Natural killer cell treated with Interleukin-12 subunit alpha and Interleukin-12 subunit beta and Interleukin-15 and Interleukin-18, amount 100 ng/mL, for 72 hours (primary cell): ENCODE data around the gene FETUB. TPM values are rescaled to one million over a fixed set of nuclear protein-coding genes. Genes with fewer than 3 reads are reported as not detected.

Source experiments
- ATAC-seq, 2 donors: fragments of 150-1000 bp; cut with Tn5 transposase in 1 of 2; sonication (Bioruptor Pico), chemical (Tn5 transposase) in 1 of 2; 2 replicates each; pipeline ENCODE4 v1.10.0; 2021
- DNase-seq: peaks from one replicate; pipeline ENCODE4 v3.0.0; 2022; ENCODE audit warnings: low spot score
- H3K27ac Mint-ChIP-seq, 2 donors: 1 replicate in 1 of 2; 2 replicates in 1 of 2; pipeline ENCODE4 v1.8.0; 2022; ENCODE audit warnings: mixed read lengths in 2 of 2, mild to moderate bottlenecking in 1 of 2, moderate library complexity in 1 of 2
- H3K27me3 Mint-ChIP-seq, 2 donors: 1 replicate in 1 of 2; 2 replicates in 1 of 2; pipeline ENCODE4 v1.8.0; 2022; ENCODE audit warnings: mixed read lengths in 2 of 2
- H3K36me3 Mint-ChIP-seq: one replicate; pipeline ENCODE4 v1.8.0; 2022; ENCODE audit warnings: mixed read lengths
- H3K4me1 Mint-ChIP-seq, 2 donors: 1 replicate in 1 of 2; 2 replicates in 1 of 2; pipeline ENCODE4 v1.8.0; 2022; ENCODE audit warnings: low read depth in 2 of 2, mixed read lengths in 2 of 2, mild to moderate bottlenecking in 1 of 2
- H3K4me3 Mint-ChIP-seq: one replicate; pipeline ENCODE4 v1.8.0; 2022; ENCODE audit warnings: mixed read lengths
- H3K9me3 Mint-ChIP-seq: 2 replicates; pipeline ENCODE4 v1.8.0; 2022; ENCODE audit warnings: mixed read lengths
- total RNA-seq, 2 donors: library from RNA; stranded (reverse); gene quantifications; one replicate each; pipeline ENCODE4 v1.2.3, GENCODE V29; 2022

FETUB gene
- total RNA-seq, 2 donors from 2014 or later = not detected

GRCh38 chr3:186636536-186636935 lies 3.7 kb upstream of the FETUB start:
- DNase-seq = no peak
- no peak for ATAC-seq
- H3K4me3 Mint-ChIP-seq = no peak overlapping the region
- no peaks in the 10 kb centered on the region for H3K4me1 Mint-ChIP-seq
- no peaks in the 10 kb centered on the region for H3K36me3 Mint-ChIP-seq
- no peaks in the 10 kb centered on the region for H3K9me3 Mint-ChIP-seq
- H3K27ac Mint-ChIP-seq = no peak overlapping the region
- peaks cover 11 to 34% of the 10 kb centered on the region in 2 donors for H3K27me3 Mint-ChIP-seq

- no peak for ATAC-seq
- H3K4me3 Mint-ChIP-seq = no peak overlapping the region
Observed at GRCh38 chr3:186637686-186638085, 2.5 kb upstream of the FETUB start.

GRCh38 chr3:186638259-186638658 lies 1.9 kb upstream of the FETUB start:
- Mint-ChIP-seq H3K4me1 (peaks cover 6 to 7% of the 10 kb centered on the region in 2 donors), H3K27me3 (peaks cover 27 to 40% of the 10 kb centered on the region in 2 donors), H3K27ac (no peak overlapping the region), H3K4me3 (no peak overlapping the region), H3K9me3 (no peaks in the 10 kb centered on the region), H3K36me3 (no peaks in the 10 kb centered on the region)
- DNase-seq (no peak), ATAC-seq (no peak)

More at GRCh38 chr3:186637686-186638085, 2.5 kb upstream of the FETUB start:
- peaks cover 1 to 2% of the 10 kb centered on the region in 2 donors for H3K4me1 Mint-ChIP-seq
- H3K9me3 Mint-ChIP-seq = no peaks in the 10 kb centered on the region
- peaks cover 21 to 35% of the 10 kb centered on the region in 2 donors for H3K27me3 Mint-ChIP-seq
- H3K27ac Mint-ChIP-seq = no peak overlapping the region
- no peaks in the 10 kb centered on the region for H3K36me3 Mint-ChIP-seq
- no peak for DNase-seq

DNA sequence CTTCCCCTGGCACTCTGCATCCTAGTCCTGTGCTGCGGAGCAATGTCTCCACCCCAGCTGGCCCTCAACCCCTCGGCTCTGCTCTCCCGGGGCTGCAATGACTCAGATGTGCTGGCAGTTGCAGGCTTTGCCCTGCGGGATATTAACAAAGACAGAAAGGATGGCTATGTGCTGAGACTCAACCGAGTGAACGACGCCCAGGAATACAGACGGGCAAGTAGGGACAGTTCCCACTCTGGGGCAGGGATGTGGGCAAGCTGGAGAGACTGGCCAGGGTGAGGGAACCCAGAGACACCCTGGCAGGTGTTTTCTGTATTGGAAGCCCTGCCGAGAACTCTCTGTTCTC lies 247 bp downstream of the FETUB start:
- Mint-ChIP-seq H3K4me3 (no peak overlapping the region), H3K27me3 (peaks cover 28 to 39% of the 10 kb centered on the region in 2 donors)
- ATAC-seq = no peak

DNA sequence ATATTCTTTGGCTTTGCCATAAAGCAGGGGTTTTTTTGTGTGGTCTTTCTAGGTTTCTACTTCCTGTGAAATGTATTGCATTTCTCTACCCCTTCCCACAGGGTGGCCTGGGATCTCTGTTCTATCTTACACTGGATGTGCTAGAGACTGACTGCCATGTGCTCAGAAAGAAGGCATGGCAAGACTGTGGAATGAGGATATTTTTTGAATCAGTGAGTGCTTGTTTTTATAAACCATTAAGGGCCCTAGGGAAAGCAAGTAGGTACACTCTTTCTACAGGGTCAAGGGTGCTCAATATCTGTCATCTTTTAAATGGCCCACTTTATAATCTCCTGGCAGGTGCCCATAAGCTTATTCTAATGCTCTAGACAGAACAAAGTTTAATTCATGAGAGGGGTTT lies 730 bp downstream of the FETUB start:
- H3K4me1 Mint-ChIP-seq = peaks cover 9 to 14% of the 10 kb centered on the region in 2 donors
- no peaks in the 10 kb centered on the region for H3K36me3 Mint-ChIP-seq
- H3K4me3 Mint-ChIP-seq = no peak overlapping the region
- ATAC-seq (no peak), DNase-seq (no peak)
- H3K27ac Mint-ChIP-seq = no peak overlapping the region
- H3K9me3 Mint-ChIP-seq = no peaks in the 10 kb centered on the region
- H3K27me3 Mint-ChIP-seq = peaks cover 28 to 41% of the 10 kb centered on the region in 2 donors

More for the DNA sequence above, 247 bp downstream of the FETUB start:
- H3K9me3 Mint-ChIP-seq = no peaks in the 10 kb centered on the region
- H3K36me3 Mint-ChIP-seq = no peaks in the 10 kb centered on the region
- peaks cover 9 to 14% of the 10 kb centered on the region in 2 donors for H3K4me1 Mint-ChIP-seq
- H3K27ac Mint-ChIP-seq = no peak overlapping the region
- no peak for DNase-seq

DNA sequence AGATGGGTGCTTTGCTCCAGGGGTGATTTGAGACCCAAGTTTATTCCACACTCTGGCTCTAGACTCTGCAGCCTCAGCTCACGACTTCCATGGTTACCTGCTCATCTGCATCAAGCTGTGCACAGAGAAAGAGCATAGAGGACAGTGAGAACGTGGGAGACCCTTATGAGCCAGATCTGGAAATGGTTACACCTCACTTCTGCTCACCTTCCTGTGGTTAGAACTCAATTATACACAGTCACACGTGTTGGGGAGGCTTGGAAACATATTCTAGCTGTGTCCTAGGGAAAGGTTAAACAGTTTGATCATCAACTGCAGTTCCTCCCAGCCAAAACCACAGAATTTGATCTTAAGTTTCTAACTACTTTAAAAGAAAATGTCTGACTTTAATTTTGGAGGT lies 1.8 kb downstream of the FETUB start:
- no peaks in the 10 kb centered on the region for H3K9me3 Mint-ChIP-seq
- H3K36me3 Mint-ChIP-seq = no peaks in the 10 kb centered on the region
- no peak for ATAC-seq
- H3K27ac Mint-ChIP-seq = no peak overlapping the region
- H3K27me3 Mint-ChIP-seq = peaks cover 33 to 40% of the 10 kb centered on the region in 2 donors
- no peak overlapping the region for H3K4me3 Mint-ChIP-seq
- H3K4me1 Mint-ChIP-seq = peaks cover 9 to 17% of the 10 kb centered on the region in 2 donors
- no peak for DNase-seq

DNA sequence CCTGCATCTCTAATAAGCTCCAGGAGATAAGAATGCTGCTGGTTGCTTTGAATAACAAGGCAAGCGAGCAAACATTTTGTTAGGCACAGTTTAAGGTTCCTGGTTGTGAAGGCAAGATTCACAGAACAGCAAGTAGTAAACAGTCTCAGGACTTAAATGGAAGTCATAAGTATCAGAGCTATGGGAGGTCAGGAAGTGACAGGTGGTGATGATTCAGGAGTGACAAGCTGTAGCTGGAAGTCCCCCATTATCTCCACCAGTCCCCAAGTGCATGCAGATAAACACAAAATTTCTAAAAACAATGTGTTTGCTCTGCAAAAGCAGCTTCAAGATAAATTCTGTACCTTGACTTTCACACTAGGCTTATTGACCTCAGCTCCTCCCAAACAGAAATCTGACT lies 3.3 kb downstream of the FETUB start:
- no peaks in the 10 kb centered on the region for H3K36me3 Mint-ChIP-seq
- peaks cover 33 to 37% of the 10 kb centered on the region in 2 donors for H3K27me3 Mint-ChIP-seq
- no peak for DNase-seq
- ATAC-seq = peak; percentile 76 to 78
- H3K4me1 Mint-ChIP-seq = peaks cover 9 to 20% of the 10 kb centered on the region in 2 donors
- H3K27ac Mint-ChIP-seq = no peak overlapping the region
- H3K9me3 Mint-ChIP-seq = no peaks in the 10 kb centered on the region
- H3K4me3 Mint-ChIP-seq = no peak overlapping the region

- Mint-ChIP-seq H3K36me3 (no peaks in the 10 kb centered on the region), H3K27me3 (peaks cover 30 to 33% of the 10 kb centered on the region in 2 donors), H3K27ac (peak overlapping the region in 1 of 2 donors; percentile 33), H3K4me3 (no peak overlapping the region), H3K9me3 (no peaks in the 10 kb centered on the region), H3K4me1 (peaks cover 9 to 20% of the 10 kb centered on the region in 2 donors)
- no peak for ATAC-seq
- DNase-seq = no peak
Observed at GRCh38 chr3:186644683-186645082, 4.5 kb downstream of the FETUB start.

DNA sequence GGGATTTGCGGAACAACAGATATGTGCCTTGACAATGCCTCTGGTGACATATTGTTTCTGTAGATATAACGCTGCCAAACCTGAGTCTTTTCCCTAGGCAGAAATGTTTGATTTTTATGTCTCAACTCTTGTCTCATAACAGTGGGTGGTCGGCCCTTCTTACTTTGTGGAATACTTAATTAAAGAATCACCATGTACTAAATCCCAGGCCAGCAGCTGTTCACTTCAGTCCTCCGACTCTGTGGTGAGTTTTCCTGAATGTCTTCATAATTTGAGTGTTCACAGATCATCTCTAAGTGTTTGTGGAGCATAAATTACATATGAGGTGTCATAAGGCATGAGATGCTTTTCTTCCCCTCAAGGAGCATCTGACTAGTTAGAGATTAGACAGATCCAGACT lies 5.9 kb downstream of the FETUB start:
- Mint-ChIP-seq H3K27ac (no peak overlapping the region), H3K27me3 (peaks cover 23 to 25% of the 10 kb centered on the region in 2 donors), H3K36me3 (no peaks in the 10 kb centered on the region), H3K4me3 (no peak overlapping the region), H3K9me3 (no peaks in the 10 kb centered on the region), H3K4me1 (peaks cover 9 to 20% of the 10 kb centered on the region in 2 donors)
- ATAC-seq = no peak
- DNase-seq = no peak

- Mint-ChIP-seq H3K4me3 (no peak overlapping the region), H3K27me3 (peaks cover 20 to 21% of the 10 kb centered on the region in 2 donors), H3K27ac (no peak overlapping the region), H3K9me3 (no peaks in the 10 kb centered on the region), H3K36me3 (no peaks in the 10 kb centered on the region), H3K4me1 (peaks cover 9 to 20% of the 10 kb centered on the region in 2 donors)
- ATAC-seq (peak in 1 of 2 donors; percentile 41), DNase-seq (no peak)
Observed at GRCh38 chr3:186646841-186647240, 6.6 kb downstream of the FETUB start.

DNA sequence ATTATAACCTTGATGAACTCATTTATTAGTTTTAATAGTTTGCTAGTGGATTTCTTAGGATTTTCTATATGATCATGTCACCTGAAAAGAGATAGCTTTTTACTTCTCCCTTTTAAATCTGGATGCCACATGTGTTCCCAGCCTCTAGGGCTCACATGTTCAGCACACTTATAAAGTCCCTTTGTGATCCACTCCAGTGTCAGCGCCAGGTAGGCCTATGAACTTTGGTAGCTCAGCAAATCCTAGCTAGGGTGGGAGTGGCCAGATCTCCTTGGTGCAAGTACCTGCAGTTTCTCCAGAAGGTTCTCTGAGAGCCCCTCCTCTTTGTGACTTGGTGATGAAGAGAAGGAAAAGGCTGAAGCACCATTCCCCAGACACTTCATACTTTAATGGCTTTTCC lies 8.7 kb downstream of the FETUB start:
- Mint-ChIP-seq H3K27me3 (peaks cover 5 to 11% of the 10 kb centered on the region in 2 donors), H3K4me3 (no peak overlapping the region)
- no peak for ATAC-seq

GRCh38 chr3:186651678-186652215 lies 11.5 kb downstream of the FETUB start:
- DNase-seq (no peak), ATAC-seq (no peak)
- peaks cover 0 to 3% of the 10 kb centered on the region in 2 donors for H3K4me1 Mint-ChIP-seq
- peaks cover 5 to 7% of the 10 kb centered on the region in 2 donors for H3K27me3 Mint-ChIP-seq
- H3K36me3 Mint-ChIP-seq = no peaks in the 10 kb centered on the region
- H3K9me3 Mint-ChIP-seq = no peaks in the 10 kb centered on the region
- no peak overlapping the region for H3K27ac Mint-ChIP-seq
- H3K4me3 Mint-ChIP-seq = no peak overlapping the region

More for the DNA sequence above, 8.7 kb downstream of the FETUB start:
- Mint-ChIP-seq H3K36me3 (no peaks in the 10 kb centered on the region), H3K27ac (no peak overlapping the region), H3K4me1 (peaks cover 0 to 10% of the 10 kb centered on the region in 2 donors), H3K9me3 (no peaks in the 10 kb centered on the region)
- DNase-seq = no peak

- no peak for ATAC-seq
- Mint-ChIP-seq H3K36me3 (no peaks in the 10 kb centered on the region), H3K27ac (no peak overlapping the region), H3K27me3 (peaks cover 9 to 11% of the 10 kb centered on the region in 2 donors), H3K4me1 (no peaks in the 10 kb centered on the region), H3K9me3 (no peaks in the 10 kb centered on the region), H3K4me3 (no peak overlapping the region)
- DNase-seq = no peak
Observed at GRCh38 chr3:186653080-186653707, 13.0 kb downstream of the FETUB start.

- Mint-ChIP-seq H3K9me3 (no peaks in the 10 kb centered on the region), H3K36me3 (no peaks in the 10 kb centered on the region), H3K4me3 (no peak overlapping the region), H3K27me3 (peaks cover 17% of the 10 kb centered on the region in 2 donors), H3K27ac (no peak overlapping the region), H3K4me1 (no peaks in the 10 kb centered on the region)
- no peak for DNase-seq
- no peak for ATAC-seq
Observed at GRCh38 chr3:186653984-186654383, 13.8 kb downstream of the FETUB start.
